HG02623 (cell line): ENCODE data around the gene SWAP70.
A peak's percentile ranks its signal among the peaks of the same experiment; 100 is the strongest.

Experiments used
- ATAC-seq: cut with Tn5 transposase; IDR thresholded peaks from one replicate; pipeline ENCODE4 v1.9.1; 2021; ENCODE audit warnings: moderate library complexity; ENCODE audit not compliant: unreplicated experiment

The SWAP70 gene

GRCh38 chr11:9651481-9651880, 12.4 kb upstream of the SWAP70 start:
- ATAC-seq = no peak

- ATAC-seq = no peak
These were observed 11.8 kb upstream of the SWAP70 start for GRCh38 chr11:9651899-9652748.

GRCh38 chr11:9653871-9654270, 10.0 kb upstream of the SWAP70 start:
- ATAC-seq = no peak

GRCh38 chr11:9656864-9657263, 7.0 kb upstream of the SWAP70 start:
- ATAC-seq = no peak

- no peak for ATAC-seq
These were observed 6.3 kb upstream of the SWAP70 start for GRCh38 chr11:9657531-9657930.

GRCh38 chr11:9660886-9661285, 3.0 kb upstream of the SWAP70 start:
- ATAC-seq = no peak

- ATAC-seq = no peak
These were observed 1.6 kb upstream of the SWAP70 start for GRCh38 chr11:9662273-9662672.

GRCh38 chr11:9664276-9665171, 647 bp downstream of the SWAP70 start:
- peak; percentile 35 for ATAC-seq

- no peak for ATAC-seq
These were observed 1.9 kb downstream of the SWAP70 start for GRCh38 chr11:9665749-9666148.

- ATAC-seq = no peak
These were observed 6.1 kb downstream of the SWAP70 start for GRCh38 chr11:9669954-9670353.

- ATAC-seq = no peak
These were observed 8.5 kb downstream of the SWAP70 start for GRCh38 chr11:9672288-9672916.

- no peak for ATAC-seq
These were observed 9.0 kb downstream of the SWAP70 start for GRCh38 chr11:9672918-9673317.

- ATAC-seq = no peak
These were observed 11.8 kb downstream of the SWAP70 start for GRCh38 chr11:9675691-9676090.

GRCh38 chr11:9677951-9678350, 14.1 kb downstream of the SWAP70 start:
- ATAC-seq = no peak

- no peak for ATAC-seq
These were observed 14.7 kb downstream of the SWAP70 start for GRCh38 chr11:9678576-9678975.

- no peak for ATAC-seq
These were observed 16.2 kb downstream of the SWAP70 start for GRCh38 chr11:9680028-9680427.

GRCh38 chr11:9681583-9682372, 17.9 kb downstream of the SWAP70 start:
- no peak for ATAC-seq

GRCh38 chr11:9687711-9688477, 24.0 kb downstream of the SWAP70 start:
- no peak for ATAC-seq

- peak; percentile 66 for ATAC-seq
These were observed 25.0 kb downstream of the SWAP70 start for GRCh38 chr11:9688716-9689511.
